Islet of Langerhans (tissue), 1 donor: ENCODE measurements around the gene CACNA1C.

ENCODE experiments used
- FAIRE-seq: peaks from one replicate; lab custom pipeline; 2011; peaks lifted over from hg19 to GRCh38; lab: Jason Lieb, UNC

The CACNA1C gene

DNA sequence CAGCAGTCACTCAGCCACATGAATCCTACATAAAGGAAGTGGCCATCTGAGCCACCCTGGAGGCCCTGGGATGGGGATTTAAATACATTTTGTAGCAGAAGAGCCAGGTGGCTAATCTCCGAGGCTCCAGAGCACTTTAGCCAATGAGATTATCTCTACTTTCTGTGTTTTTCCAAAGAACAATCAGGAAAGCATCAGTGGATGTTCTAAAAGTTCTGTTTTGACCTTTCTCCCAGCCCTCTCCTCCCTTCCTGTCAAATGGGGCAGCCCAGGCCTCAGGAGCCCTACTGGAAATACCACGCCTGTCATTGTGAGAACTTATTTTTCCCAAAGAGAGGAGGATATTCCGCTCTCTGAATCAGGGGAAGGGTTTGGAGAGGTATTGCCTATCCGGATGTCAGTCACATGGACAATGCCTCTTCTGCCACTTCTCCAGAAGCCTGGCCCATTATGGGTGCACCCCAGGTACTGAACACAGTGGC lies 405.2 kb downstream of the CACNA1C start:
- no peak for FAIRE-seq

DNA sequence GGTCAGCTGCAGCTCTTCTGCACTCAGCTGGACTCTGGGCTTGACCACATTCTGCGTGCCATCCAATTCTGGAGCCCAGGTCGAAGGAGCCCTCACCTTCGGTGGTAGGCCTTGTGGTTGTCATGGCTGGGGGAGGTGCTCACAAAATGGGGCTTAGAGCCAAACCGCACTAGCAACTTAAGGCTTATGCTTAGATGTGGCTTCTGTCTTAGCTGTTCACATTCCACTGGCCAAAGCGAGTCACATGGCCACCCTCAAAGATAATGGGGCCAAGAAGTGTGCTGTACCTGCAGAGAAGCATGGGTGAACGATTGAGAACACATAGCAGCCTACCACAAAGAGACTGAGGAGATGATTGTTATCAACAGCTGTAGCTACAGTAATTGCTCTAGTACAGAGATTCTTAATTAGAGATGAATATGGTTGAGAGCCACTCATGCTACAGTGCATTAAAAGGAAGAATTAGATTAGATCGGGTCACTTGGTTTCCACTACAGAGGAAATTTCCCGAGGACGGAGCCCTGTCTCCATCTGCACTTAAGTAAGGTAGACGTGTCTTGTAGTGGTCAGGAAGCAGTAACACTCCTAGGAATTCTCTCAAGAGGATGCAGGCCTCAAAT lies 407.4 kb downstream of the CACNA1C start:
- no peak for FAIRE-seq

DNA sequence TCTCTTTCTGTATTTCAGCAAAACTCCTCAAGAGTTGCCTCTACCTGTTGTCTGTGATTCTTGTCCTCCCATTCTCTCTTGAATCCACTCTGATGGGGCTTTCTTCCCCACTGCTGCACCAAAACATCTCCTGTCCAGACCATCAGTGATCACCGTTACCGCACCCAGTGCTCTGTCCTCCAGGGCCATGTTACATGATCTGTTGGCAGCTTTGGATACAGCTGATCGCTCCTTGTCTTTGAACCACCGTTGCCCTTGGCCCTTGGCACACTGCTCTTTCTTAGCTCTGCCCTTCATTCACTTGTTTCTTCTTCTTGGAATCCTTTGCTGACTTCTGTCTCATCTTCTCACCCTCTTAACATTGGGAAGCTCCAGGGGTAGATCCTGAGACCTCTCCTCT lies 408.3 kb downstream of the CACNA1C start:
- FAIRE-seq: no peak

DNA sequence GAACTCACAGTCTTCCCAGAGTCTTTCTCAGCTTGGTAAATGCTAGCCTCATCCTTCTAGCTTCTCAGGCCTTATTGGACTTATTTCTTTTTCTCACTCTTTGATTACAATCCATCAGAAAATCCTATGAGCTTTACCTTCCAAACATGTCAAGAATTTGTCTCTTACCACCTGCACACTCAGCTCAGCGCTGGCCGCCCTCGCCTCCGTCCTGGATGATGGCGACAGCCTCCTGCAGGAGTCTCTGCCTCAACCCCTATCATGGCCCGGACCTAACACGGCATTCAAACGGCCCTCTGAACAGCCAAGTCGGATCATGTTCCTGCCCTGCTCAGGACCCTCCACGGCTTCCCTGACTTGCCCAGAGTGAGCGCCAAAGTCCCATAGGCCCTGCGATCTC lies 408.9 kb downstream of the CACNA1C start:
- FAIRE-seq: no peak

DNA sequence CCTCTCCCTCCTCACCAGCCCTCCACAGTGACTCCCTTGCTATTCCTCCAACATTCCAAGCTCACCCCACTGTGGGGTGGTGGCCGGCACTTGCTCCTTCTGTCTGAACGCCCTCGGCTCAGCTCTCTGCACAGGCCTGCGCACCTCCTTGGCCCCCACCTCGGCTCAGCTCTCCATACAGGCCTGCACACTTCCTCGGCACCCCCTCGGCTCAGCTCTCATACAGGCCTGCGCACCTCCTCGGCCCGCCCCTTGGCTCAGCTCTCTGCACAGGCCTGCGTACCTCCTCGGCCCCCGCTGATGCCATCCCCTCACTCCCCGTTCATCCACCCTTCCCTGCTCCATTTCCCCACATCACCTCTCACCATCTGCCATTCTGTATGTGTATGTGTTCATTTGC lies 409.3 kb downstream of the CACNA1C start:
- no peak for FAIRE-seq

DNA sequence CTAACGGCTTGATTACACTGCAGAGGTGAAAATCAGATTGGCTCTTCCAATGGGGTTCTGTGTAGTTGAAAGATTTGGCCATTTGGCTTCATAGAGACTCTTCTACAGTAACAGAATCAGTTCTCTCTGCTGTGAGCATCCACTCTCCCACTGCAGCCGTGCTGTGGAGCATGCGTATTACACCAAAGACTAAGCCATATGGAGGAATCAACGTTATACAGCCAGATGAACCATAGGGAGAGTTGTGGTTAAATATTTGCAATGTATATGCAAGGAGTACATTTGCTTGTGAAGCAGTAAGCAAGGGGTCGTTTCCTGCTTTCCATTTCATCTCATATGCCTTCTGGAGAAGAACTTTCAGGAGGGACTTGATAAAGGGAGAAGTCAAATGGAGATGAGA lies 410.9 kb downstream of the CACNA1C start:
- no peak for FAIRE-seq

DNA sequence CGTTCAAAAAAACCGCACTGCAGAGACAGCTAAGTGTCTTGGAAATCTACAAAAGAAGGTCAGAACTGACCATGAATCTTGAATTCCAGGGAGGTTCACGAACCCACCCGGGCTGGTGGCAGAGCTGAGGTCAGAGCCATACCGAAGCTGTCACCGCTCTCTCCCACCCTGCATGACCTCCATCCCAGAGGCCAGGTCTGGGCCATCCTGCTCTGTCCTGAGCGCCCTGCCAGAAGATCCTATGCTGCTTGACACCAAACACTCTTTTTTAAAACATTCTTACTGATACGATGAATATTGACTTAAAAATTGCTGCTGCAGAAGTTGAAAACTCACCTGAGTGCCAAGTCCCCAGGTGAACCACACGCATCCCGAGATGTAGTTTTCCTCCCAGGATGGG lies 412.9 kb downstream of the CACNA1C start:
- FAIRE-seq: no peak

DNA sequence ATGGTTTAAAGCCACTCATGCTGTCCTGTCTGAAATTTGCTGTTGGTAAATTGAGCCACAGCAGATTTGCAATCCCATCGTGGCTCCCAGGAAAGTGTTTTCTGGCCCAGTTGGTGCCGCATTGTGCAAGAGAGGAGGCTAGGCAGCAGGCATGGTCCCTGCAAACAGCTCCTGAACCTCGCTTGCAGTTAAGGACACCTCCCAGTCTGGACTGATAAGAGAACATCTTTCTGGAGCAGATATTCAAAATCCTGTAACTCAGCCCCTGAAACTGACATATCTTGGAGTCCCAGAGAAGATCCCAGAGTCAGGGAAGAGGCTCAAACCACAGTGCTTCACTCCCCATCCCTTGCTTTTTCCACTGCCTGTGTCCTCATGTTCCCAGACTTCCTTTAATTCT lies 413.4 kb downstream of the CACNA1C start:
- no peak for FAIRE-seq

DNA sequence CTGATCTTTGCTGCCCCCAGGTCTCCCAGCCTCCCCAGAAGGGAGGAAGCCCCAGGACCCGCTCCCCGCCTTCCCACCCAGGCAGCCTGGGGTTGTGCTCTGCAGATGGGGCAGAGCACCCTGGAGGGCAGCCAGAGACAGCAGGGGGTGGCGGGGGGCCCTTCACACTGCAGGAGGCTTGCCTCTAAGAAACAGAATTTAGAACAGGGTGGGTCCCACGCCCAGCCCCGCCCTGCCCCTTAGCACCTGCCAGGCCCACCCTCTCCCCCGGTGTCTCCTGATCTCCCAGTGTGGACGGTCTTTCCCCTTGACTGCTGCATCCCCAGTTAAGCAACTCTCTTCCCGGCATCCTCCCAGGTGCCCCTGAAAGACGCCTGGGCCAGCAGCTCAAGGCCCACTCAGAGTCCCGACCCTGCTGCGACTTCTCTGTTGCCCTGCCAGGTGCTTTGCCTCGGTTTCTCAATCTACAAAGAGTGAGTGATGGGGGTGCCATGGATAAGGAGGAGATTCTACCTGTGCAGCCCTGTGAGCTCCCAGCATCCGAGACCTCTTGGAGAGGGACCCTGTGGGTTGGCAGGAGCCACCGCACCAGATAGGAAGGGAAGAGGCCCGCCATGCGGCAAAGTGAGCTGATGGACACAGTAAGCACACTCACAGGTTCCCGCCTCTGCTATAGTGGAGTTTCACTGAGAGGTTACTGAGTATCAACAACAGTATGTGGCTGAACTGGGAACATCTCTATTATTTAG lies 414.8 kb downstream of the CACNA1C start:
- no peak for FAIRE-seq

DNA sequence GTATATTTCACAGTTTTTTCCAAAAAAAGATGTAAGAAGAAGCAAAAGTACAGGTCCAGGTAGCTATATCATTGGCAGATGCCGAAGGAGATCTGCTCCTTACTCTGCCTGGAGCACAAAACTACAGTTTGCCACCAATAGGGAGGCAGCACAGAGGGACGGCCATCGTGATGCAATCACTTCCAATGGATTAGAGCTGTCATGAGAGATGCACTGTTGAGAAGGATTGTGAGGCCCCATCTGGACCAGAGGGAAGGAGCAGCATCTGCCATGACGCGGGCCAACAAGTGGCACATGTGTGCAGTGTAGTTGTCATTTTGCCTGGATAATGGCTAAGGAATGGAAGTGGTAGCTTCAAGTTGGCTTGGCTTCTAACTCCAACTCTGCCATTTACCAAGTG lies 423.2 kb downstream of the CACNA1C start:
- FAIRE-seq: no peak

DNA sequence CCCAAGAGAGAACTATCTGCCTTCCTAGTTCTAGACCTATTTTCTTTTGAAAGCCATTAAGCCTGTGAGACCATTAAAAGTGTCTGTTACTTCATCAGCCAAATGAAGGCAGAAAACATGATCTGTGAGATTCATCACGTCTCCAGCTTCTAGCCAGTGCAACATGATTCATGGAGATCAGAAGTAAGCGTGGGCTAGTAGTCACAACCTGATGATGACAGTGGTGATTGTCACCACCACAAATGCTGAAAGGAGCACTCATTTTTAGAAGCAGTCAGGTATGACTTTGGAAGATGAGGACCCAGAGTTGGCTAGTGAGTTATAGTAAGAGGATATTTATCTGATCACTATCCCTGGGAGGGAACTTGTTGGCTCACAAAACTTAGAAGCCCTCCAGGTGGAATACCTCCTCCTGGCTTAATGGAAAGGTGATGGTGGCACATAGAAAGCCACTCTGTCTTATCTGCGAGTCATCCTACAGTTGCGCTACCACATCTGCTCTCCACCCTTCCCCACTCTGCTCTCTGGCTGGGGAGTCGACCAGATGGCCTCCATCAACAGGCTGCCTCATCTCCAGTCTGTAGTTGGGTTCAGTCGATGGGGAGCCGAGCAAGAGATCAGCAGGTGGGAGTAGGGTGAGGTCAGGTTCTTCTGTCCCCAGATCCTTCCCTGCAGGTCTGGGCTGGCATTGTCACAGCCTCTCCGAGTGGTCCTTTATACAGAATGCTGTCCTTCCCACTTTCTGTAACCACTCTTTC lies 424.4 kb downstream of the CACNA1C start:
- no peak for FAIRE-seq

DNA sequence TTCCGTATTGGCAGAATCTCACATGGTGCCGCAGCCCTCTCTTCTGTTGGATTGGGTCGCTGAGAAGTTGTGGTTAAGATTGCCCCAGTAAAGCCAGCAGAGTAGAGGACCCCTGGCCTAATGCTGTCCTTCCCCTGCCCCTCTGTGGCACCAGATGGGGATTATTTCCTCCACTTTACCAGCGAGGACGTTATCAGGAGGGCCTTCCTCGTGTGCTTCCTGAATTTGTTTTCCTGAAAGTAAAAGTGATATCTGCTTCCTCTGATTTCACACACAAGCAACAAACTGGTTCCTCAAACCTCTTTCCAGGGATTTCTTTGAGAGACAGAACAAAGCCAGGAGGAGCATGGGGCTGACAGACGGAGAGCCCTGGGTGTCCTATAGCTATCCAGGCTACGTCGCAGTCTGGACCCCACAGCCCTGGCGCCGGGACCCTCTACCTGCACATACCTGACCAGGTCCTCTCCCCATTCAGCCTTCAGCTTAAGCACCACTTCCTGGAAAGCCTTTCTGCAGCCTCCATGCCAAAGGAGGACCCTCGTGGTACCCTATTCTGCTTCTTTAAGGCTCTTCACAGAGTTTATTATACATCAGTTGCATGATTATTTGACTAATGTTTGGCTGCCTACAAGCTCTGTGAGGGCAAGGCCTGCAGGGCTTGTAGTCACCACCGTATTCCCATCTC lies 427.2 kb downstream of the CACNA1C start:
- FAIRE-seq: no peak

DNA sequence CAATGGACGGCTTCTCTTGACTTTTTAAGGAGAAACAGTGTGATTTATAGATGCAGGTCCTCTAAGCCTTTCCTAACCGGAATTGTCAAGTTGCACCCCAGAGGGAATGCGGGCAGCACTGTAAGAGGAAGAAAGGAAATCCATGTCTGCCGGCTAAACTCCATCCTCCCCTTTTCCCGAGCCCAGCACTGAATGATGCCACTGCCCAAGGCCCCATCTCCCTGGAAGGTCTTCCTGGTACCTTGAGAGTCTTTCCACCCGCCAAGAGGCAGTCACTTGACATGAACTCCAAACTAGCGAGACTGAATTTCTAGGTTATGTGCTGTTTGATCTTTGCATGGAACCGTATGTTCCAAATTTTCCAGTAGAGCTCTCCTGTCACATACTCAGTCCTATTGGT lies 428.6 kb downstream of the CACNA1C start:
- FAIRE-seq: no peak

DNA sequence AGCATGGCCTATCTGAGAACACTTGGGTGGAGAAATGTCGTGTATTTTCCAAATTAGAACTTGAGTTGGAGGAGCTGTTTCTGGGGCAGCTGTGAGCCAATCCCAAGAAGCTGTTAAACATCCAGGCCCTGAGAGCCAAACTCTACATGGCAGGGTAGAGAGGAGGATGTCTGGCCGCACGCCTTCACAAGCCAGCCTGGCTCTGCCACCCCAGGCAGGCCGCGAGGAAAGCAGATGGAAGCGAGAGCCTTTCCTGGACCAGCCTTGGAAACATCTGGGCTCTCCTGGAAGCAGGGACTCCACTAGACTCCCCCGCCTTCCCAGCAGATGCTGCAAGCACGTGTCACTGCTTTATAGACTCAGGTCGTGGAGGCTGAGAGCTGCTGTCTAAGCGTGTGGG lies 429.2 kb downstream of the CACNA1C start:
- no peak for FAIRE-seq

DNA sequence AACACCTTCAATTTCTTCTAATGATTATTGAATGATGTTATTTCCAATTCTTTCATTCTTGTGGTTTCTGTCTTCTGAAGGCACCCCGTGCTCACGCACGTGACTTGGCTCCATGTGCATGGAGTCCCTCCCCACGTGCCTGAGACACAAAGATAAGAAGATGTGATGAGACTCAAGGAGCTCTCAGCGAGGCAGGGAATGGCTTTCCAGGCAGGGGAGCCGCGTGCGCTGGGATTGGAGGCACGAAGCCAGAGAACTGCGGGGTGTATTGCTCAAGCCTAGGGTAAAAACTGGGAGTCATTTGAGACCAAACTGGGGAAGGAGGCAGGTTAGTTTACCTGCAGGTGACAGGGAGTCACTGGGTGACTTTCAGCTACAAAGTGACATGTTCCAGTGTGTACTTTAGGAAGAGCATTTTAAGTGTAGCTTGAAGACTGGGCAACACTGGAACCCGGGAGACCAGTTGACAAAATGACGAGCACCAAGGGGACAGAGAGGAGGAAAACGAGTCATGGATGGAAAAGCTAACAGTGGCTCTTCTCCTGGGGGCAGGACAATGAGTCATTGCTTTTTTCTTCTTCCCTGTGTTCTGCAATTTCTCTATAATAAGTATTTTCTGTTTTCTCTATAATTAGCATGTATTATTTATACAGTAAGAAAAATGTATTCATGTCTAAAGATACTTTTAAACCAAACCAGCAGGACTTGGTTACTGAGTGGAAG lies 430.3 kb downstream of the CACNA1C start:
- no peak for FAIRE-seq

DNA sequence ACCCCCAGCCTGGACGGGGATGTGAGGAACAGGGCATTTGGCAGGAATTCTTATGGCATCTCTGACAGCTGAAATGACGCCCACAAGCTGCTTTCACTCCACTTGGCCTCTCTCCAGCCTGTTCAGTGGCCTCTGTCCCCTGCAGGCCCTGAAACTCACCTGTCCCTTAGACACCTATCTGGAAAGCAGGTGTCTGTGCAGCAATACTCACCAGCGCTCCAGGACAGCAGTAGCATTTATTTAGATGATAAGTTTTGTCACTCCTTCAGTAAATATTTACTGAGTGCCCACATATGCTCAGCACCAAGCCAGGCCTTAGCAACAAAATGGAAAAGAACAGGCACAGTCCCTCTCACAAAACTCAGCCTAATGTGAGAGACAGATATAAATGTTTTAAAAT lies 430.9 kb downstream of the CACNA1C start:
- FAIRE-seq: no peak

DNA sequence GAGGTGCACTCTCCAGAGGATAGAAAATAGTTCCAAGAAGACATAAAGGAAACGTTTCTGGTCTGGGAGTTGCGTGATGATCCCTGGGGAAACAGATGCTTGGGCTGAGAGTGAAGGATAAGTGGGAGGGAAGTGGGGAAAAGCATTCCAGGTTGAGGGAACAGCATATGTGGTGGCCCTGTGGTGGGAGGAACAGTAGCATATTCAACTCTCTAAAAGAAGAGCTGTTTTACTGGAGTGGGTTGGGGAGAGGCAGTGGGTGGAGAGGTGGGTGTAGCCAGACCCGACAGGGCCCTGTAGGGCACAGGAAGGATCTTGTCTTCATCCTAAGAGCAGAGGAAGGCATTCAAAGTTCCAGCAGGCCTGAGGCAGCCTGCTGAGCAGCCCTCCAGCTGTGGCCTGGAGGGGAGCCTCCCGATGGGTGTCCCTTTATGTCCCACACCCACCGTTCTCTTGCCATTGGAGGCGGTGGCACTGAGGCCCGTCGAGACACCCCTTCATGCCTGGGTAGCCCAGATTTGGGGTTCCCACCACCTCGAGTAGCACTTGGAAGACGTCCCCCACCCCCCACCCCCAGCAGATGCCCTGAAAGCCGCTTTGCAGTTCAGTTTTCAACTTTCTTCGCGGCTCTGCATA lies 431.5 kb downstream of the CACNA1C start:
- FAIRE-seq: no peak

DNA sequence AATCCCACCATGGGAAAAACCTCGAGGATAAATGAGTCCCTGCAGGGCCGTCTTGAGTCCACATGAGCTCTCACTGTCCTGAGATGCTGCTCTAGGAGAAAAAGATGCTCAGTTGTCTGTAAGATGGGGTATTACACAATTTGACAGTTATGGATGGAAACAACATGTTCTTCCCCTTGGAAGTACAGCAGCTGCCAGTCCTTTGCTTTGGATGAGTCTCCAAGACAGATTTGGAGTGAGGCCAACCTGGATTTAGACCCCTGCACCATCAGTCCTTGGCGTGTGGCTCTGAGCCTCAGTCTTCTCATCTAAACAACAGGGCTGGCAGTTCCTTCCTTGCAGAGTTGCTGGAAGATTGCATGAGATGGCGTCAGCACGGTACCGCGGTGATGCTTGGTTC lies 432.9 kb downstream of the CACNA1C start:
- no peak for FAIRE-seq

DNA sequence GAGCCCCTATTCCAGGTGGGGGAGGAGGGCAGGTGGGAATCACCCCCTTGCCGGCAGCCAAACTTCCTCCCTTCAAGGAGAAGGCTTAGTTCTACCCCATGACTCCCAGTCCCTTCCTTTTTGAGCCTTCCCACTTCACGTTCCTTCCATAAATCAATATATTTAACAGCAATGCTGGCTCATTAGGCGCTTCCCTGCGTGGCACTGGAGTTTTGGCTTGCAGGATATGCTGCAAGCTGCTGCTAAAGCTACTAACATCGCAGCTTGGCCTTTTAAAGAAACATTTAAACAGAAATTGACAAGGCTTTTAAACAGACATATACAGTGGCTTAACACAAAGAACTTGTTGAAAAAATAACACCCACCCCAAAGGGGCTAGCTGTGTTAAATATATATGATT lies 434.0 kb downstream of the CACNA1C start:
- no peak for FAIRE-seq

DNA sequence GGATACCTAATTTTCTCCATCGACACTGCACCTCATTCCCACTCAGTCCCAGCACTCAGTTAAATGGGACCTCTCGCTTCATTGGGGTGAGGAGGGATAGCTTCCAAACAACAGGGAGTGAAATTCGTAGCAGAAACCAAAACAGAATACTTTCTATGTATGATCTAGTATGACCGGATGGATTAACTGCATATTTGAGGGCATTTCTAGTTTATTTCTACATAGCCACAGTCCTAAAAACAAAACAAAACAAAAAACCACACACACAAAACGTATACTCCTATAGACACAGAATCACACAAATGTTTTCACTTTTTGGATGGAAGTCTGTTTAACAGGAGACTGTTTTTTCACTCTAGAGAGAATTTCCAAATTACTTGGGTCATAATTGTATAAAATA lies 434.5 kb downstream of the CACNA1C start:
- FAIRE-seq: no peak

DNA sequence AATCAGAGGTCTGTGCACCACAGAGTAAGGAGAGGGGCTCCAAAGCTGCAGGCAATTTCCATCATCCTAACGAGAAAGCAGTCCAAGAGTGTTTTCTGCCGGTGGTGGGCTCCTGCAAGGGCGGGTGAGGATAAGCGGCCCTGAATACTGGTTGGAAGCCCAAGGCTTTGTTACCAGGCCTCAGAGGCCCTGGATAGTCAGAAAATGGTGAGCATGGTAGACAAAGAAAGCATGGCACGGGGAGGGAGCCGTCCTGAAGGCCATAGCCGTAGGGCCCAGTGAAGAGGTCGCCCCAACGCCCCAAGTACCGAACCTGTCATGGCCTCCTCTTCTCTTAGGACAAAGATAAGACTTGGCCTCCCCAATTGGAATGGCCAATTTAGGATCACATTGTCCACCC lies 435.3 kb downstream of the CACNA1C start:
- FAIRE-seq: no peak

DNA sequence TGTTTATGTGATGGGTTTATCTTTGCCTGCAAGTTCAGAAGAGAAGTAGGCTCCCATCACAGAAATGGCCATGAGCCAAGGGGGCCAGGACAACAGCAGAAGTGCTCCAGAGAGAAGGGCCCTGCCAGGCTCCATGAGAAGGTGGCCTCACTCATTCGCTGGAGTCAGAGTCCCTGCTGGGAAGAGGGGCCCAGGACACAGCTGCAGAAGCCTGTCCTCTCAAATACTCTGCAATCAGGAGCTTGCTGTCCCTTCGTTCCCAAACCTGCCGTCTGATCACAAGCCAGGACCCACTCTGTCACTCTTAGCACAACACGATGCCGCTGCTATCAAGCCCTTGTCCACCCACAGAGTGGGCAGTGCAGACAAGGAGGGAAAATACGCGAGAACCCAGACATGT lies 435.8 kb downstream of the CACNA1C start:
- FAIRE-seq: no peak
